Mesothelial cell of epicardium (in vitro differentiated cells): Measurements from ENCODE around the gene RIMBP2. TPM values are rescaled to one million over a fixed set of nuclear protein-coding genes. Genes with fewer than 3 reads are reported as not detected.

ENCODE experiments used
- DNase-seq, 2 experiments: peaks; one replicate each; pipeline ENCODE4 v3.0.0; 2021; ENCODE audit warnings: low spot score in 2 of 2; ENCODE audit not compliant: unreplicated experiment in 2 of 2
- H3K27ac Mint-ChIP-seq: 2 replicates; pipeline ENCODE4 v1.8.0; 2021; ENCODE audit warnings: mixed read lengths
- H3K27me3 Mint-ChIP-seq: 2 replicates; pipeline ENCODE4 v1.8.0; 2021; ENCODE audit warnings: low read depth, mixed read lengths
- H3K36me3 Mint-ChIP-seq: 2 replicates; pipeline ENCODE4 v1.8.0; 2021; ENCODE audit warnings: mixed read lengths
- H3K4me1 Mint-ChIP-seq: 2 replicates; pipeline ENCODE4 v1.8.0; 2021; ENCODE audit warnings: mixed read lengths
- H3K4me3 Mint-ChIP-seq: 2 replicates; pipeline ENCODE4 v1.8.0; 2021; ENCODE audit warnings: mild to moderate bottlenecking, moderate library complexity, mixed read lengths
- H3K9me3 Mint-ChIP-seq: 2 replicates; pipeline ENCODE4 v1.8.0; 2021; ENCODE audit warnings: mixed read lengths
- total RNA-seq: library from RNA; stranded (reverse); gene quantifications from 3 replicates; pipeline ENCODE4 v1.2.1, GENCODE V29; 2021
- TF ChIP-seq, protein P1 (sequence below): fragments of 200-600 bp; sonication (generic); IDR thresholded peaks from one replicate; pipeline ENCODE4 v1.5.0; 2021; ENCODE audit warnings: antibody characterized with exemption; ENCODE audit not compliant: unreplicated experiment

Gene RIMBP2
- total RNA-seq, 1 donor from 2014 or later: 8.6 TPM

- no peak overlapping the region for H3K27ac Mint-ChIP-seq
- H3K4me3 Mint-ChIP-seq: no peak overlapping the region
- no peaks in the 10 kb centered on the region for H3K27me3 Mint-ChIP-seq
- H3K4me1 Mint-ChIP-seq: no peaks in the 10 kb centered on the region
- H3K9me3 Mint-ChIP-seq: peaks cover 12% of the 10 kb centered on the region
- DNase-seq: no peak
- peaks cover 7% of the 10 kb centered on the region for H3K36me3 Mint-ChIP-seq
- TF ChIP-seq, protein P1, sequence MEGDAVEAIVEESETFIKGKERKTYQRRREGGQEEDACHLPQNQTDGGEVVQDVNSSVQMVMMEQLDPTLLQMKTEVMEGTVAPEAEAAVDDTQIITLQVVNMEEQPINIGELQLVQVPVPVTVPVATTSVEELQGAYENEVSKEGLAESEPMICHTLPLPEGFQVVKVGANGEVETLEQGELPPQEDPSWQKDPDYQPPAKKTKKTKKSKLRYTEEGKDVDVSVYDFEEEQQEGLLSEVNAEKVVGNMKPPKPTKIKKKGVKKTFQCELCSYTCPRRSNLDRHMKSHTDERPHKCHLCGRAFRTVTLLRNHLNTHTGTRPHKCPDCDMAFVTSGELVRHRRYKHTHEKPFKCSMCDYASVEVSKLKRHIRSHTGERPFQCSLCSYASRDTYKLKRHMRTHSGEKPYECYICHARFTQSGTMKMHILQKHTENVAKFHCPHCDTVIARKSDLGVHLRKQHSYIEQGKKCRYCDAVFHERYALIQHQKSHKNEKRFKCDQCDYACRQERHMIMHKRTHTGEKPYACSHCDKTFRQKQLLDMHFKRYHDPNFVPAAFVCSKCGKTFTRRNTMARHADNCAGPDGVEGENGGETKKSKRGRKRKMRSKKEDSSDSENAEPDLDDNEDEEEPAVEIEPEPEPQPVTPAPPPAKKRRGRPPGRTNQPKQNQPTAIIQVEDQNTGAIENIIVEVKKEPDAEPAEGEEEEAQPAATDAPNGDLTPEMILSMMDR: no peak
Measured at GRCh38 chr12:130434560-130434959, 281.5 kb downstream of the RIMBP2 start.

GRCh38 chr12:130433834-130434233 lies 282.3 kb downstream of the RIMBP2 start:
- no peak overlapping the region for H3K4me3 Mint-ChIP-seq
- no peaks in the 10 kb centered on the region for H3K27me3 Mint-ChIP-seq
- peaks cover 7% of the 10 kb centered on the region for H3K9me3 Mint-ChIP-seq
- DNase-seq: no peak
- peaks cover 3% of the 10 kb centered on the region for H3K36me3 Mint-ChIP-seq
- TF ChIP-seq, protein P1: no peak
- no peaks in the 10 kb centered on the region for H3K4me1 Mint-ChIP-seq
- no peak overlapping the region for H3K27ac Mint-ChIP-seq

DNA sequence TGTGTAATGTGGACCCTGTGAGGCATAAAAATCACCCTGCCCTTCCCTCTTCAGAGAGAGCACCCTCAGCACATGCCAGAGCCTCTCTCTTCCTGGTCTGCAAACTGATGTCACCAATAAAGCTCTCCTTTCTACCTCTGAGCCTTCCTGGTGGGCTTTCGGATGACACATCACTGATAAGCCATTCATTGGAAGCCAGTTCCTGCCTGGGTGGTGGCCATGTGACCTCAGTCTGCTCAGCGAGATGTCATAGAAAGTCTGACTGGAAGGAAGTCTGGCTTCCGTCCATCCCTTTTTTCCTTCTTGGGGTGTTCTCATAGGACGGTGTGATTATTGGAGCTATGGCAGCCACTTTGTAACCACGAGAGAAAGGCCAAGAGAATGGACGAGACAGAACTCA lies 282.7 kb downstream of the RIMBP2 start:
- H3K27me3 Mint-ChIP-seq: no peaks in the 10 kb centered on the region
- H3K36me3 Mint-ChIP-seq: peaks cover 3% of the 10 kb centered on the region
- peaks cover 6% of the 10 kb centered on the region for H3K9me3 Mint-ChIP-seq
- no peaks in the 10 kb centered on the region for H3K4me1 Mint-ChIP-seq
- H3K27ac Mint-ChIP-seq: no peak overlapping the region
- H3K4me3 Mint-ChIP-seq: no peak overlapping the region
- TF ChIP-seq, protein P1: no peak
- no peak for DNase-seq

DNA sequence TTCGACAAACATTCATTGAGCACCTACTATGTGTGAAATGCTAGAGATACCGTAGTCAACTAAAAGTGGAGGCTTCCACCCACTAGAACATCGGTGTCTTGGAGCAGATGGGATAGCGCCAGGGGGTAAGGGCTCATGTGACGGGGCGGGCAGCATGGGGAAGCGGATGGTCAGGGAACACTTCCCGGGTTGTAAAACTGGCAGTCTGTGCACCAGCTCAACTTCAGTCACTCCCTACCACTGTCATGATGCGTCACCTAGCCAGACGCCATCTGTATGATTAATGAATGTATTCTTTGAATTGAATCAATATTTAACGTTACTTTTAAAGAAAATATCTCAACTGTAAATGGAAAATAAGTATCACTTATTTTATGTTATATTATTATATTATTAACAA lies 284.9 kb downstream of the RIMBP2 start:
- H3K9me3 Mint-ChIP-seq: peaks cover 6% of the 10 kb centered on the region
- H3K27ac Mint-ChIP-seq: no peak overlapping the region
- peaks cover 3% of the 10 kb centered on the region for H3K36me3 Mint-ChIP-seq
- H3K27me3 Mint-ChIP-seq: no peaks in the 10 kb centered on the region
- no peak for DNase-seq
- TF ChIP-seq, protein P1: no peak
- no peak overlapping the region for H3K4me3 Mint-ChIP-seq
- H3K4me1 Mint-ChIP-seq: no peaks in the 10 kb centered on the region

DNA sequence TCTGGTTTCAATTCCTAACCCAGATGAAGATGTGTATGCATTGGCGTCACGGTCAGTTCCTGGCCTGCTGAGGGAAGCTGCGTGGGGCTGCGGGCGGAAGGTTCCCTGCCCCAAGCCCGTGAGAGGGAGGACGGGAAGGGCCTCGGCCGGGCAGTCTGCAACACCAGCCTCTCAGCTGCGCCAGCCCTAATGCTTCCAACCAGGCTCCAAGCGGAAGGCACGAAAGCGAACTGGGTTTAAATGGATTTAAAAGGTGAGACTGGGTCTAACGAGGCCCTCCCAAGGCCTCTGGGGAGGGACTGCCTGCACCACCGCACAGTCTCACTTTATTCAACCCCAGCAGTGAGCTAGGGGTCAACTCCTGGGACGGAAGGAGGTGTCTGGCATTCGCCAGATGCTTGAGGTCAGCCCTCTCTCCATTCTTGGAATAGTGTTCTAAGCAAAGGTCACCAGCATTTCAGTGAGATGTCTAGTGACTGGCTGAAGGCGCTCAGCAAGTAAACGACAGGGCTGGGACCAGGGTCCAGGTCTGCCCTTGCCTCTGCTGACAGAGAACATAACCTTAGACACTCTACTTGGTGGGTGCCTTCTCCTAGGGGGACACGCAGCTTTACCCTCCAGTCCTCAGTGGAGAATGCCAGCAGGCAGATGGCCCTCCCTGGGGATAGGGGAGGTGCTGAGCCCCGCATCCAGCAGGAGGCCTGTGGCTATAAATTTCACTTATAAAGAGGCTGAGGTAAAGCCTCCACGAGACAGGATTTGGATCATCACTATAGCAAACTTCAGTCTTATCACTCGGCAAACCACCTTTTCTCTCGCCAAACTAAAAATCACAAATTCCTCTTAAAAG lies 286.2 kb downstream of the RIMBP2 start:
- peaks cover 6% of the 10 kb centered on the region for H3K9me3 Mint-ChIP-seq
- H3K36me3 Mint-ChIP-seq: peaks cover 3% of the 10 kb centered on the region
- no peaks in the 10 kb centered on the region for H3K4me1 Mint-ChIP-seq
- no peaks in the 10 kb centered on the region for H3K27me3 Mint-ChIP-seq
- no peak overlapping the region for H3K4me3 Mint-ChIP-seq
- TF ChIP-seq, protein P1: no peak
- no peak for DNase-seq
- no peak overlapping the region for H3K27ac Mint-ChIP-seq
